Neural progenitor cell (in vitro differentiated cells): ENCODE measurements around the gene HAT1. TPM values are rescaled to one million over a fixed set of nuclear protein-coding genes. Genes with fewer than 3 reads are reported as not detected.

Source experiments
- DNase-seq: peaks from one replicate; pipeline ENCODE4 v3.0.0-alpha.2; 2016; ENCODE audit warnings: low spot score
- H2AFZ ChIP-seq: fragments of 200-600 bp; sonication (generic); replicated peaks from 2 replicates; pipeline ENCODE4 v1.6.1; 2016; ENCODE audit warnings: antibody characterized with exemption
- H3F3A ChIP-seq: fragments of 200-600 bp; sonication (generic); 2 replicates; pipeline ENCODE4 v1.6.1; 2016; ENCODE audit warnings: antibody characterized with exemption, low read depth
- H3K27ac ChIP-seq: fragments of 200-600 bp; sonication (generic); 2 replicates; pipeline ENCODE4 v1.5.1; 2016; ENCODE audit warnings: mild to moderate bottlenecking
- H3K27me3 ChIP-seq: fragments of 200-600 bp; sonication (generic); 2 replicates; pipeline ENCODE4 v1.6.1; 2016; ENCODE audit warnings: mild to moderate bottlenecking, moderate library complexity
- H3K36me3 ChIP-seq: fragments of 200-600 bp; sonication (generic); 2 replicates; pipeline ENCODE4 v1.5.1; 2016
- H3K4me1 ChIP-seq: fragments of 200-600 bp; sonication (generic); 2 replicates; pipeline ENCODE4 v1.6.1; 2016; ENCODE audit warnings: mixed run types
- H3K4me2 ChIP-seq: fragments of 200-600 bp; sonication (generic); 2 replicates; pipeline ENCODE4 v1.6.1; 2016
- H3K4me3 ChIP-seq: fragments of 200-600 bp; sonication (generic); 2 replicates; pipeline ENCODE4 v1.5.1; 2016
- H3K79me2 ChIP-seq: fragments of 200-600 bp; sonication (generic); 2 replicates; pipeline ENCODE4 v1.6.1; 2016; ENCODE audit warnings: low read depth
- H3K9ac ChIP-seq: fragments of 200-600 bp; sonication (generic); 2 replicates; pipeline ENCODE4 v1.6.1; 2016
- H3K9me3 ChIP-seq: fragments of 200-600 bp; sonication (generic); 2 replicates; pipeline ENCODE4 v1.5.1; 2016; ENCODE audit warnings: low read depth
- H4K20me1 ChIP-seq: fragments of 200-600 bp; sonication (generic); 2 replicates; pipeline ENCODE4 v1.6.1; 2016; ENCODE audit warnings: low read depth
- H3K27ac Mint-ChIP-seq: 3 replicates; pipeline ENCODE4 v1.8.0; 2021; ENCODE audit warnings: mixed read lengths
- H3K27me3 Mint-ChIP-seq: 2 replicates; pipeline ENCODE4 v1.8.0; 2022; ENCODE audit warnings: low read depth, mild to moderate bottlenecking, inconsistent platforms, moderate library complexity, mixed read lengths; ENCODE audit not compliant: insufficient read depth
- H3K36me3 Mint-ChIP-seq: 3 replicates; pipeline ENCODE4 v1.8.0; 2021; ENCODE audit warnings: mixed read lengths
- H3K4me1 Mint-ChIP-seq: 3 replicates; pipeline ENCODE4 v1.8.0; 2021; ENCODE audit warnings: mixed read lengths
- H3K4me3 Mint-ChIP-seq: 3 replicates; pipeline ENCODE4 v1.8.0; 2021; ENCODE audit warnings: mild to moderate bottlenecking, moderate library complexity, mixed read lengths
- H3K9me3 Mint-ChIP-seq: 3 replicates; pipeline ENCODE4 v1.8.0; 2020; ENCODE audit warnings: mixed read lengths
- EZH2 ChIP-seq: fragments of 200-600 bp; sonication (generic); IDR thresholded peaks from 2 replicates; pipeline ENCODE4 v1.6.1; 2017; ENCODE audit warnings: antibody characterized with exemption, mild to moderate bottlenecking, moderate library complexity
- EZH2phosphoT487 ChIP-seq: fragments of 200-600 bp; sonication (generic); IDR thresholded peaks from 2 replicates; pipeline ENCODE4 v1.6.1; 2017; ENCODE audit warnings: antibody characterized with exemption
- total RNA-seq: library from RNA; depleted of rRNA; stranded (reverse); fragments of >200 nt; gene quantifications from 2 replicates; pipeline ENCODE4 v1.2.3, GENCODE V29; 2015; ENCODE audit warnings: low replicate concordance
- TF ChIP-seq, protein P1 (sequence below): fragments of 200-600 bp; sonication (generic); IDR thresholded peaks from 2 replicates; pipeline ENCODE4 v1.5.1; 2017; ENCODE audit warnings: antibody characterized with exemption, mild to moderate bottlenecking

HAT1 gene
- total RNA-seq, 1 donor from 2014 or later = 109 TPM

DNA sequence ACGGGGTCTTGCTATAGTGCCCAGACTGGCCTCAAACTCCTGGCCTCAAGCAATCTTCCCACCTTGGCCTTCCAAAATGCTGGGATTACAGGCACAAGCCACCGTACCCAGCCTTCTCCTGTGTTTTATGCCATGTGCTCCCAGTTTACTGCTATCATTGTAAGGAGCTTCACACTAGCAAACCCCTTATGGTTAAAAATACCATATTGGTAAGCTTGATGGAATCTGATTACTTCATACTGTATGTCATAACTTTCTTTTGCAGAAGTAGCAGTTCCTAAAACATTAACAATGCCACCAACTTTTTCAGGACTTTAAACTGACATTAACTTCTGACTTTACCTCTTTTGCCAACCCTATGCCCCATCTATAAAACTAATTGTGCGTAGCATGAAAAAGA, 36.2 kb downstream of the HAT1 start:
- Histone ChIP-seq H3K4me1 (peaks cover 5% of the 10 kb centered on the region), H4K20me1 (no peaks in the 10 kb centered on the region), H3K9ac (no peak overlapping the region), H3K27ac (no peak overlapping the region), H2AFZ (no peak overlapping the region), H3K4me3 (no peak overlapping the region), H3K79me2 (peaks cover 6% of the 10 kb centered on the region), H3K9me3 (no peaks in the 10 kb centered on the region), H3F3A (peaks cover 28% of the 10 kb centered on the region), H3K4me2 (no peak overlapping the region), H3K27me3 (no peaks in the 10 kb centered on the region), H3K36me3 (no peaks in the 10 kb centered on the region)
- DNase-seq = no peak
- Mint-ChIP-seq H3K9me3 (no peaks in the 10 kb centered on the region), H3K27ac (no peak overlapping the region), H3K4me3 (no peak overlapping the region), H3K36me3 (peaks cover 15% of the 10 kb centered on the region), H3K4me1 (no peaks in the 10 kb centered on the region), H3K27me3 (no peaks in the 10 kb centered on the region)
- TF ChIP-seq EZH2 (no peak), EZH2phosphoT487 (no peak)
- TF ChIP-seq, protein P1, sequence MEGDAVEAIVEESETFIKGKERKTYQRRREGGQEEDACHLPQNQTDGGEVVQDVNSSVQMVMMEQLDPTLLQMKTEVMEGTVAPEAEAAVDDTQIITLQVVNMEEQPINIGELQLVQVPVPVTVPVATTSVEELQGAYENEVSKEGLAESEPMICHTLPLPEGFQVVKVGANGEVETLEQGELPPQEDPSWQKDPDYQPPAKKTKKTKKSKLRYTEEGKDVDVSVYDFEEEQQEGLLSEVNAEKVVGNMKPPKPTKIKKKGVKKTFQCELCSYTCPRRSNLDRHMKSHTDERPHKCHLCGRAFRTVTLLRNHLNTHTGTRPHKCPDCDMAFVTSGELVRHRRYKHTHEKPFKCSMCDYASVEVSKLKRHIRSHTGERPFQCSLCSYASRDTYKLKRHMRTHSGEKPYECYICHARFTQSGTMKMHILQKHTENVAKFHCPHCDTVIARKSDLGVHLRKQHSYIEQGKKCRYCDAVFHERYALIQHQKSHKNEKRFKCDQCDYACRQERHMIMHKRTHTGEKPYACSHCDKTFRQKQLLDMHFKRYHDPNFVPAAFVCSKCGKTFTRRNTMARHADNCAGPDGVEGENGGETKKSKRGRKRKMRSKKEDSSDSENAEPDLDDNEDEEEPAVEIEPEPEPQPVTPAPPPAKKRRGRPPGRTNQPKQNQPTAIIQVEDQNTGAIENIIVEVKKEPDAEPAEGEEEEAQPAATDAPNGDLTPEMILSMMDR = no peak

DNA sequence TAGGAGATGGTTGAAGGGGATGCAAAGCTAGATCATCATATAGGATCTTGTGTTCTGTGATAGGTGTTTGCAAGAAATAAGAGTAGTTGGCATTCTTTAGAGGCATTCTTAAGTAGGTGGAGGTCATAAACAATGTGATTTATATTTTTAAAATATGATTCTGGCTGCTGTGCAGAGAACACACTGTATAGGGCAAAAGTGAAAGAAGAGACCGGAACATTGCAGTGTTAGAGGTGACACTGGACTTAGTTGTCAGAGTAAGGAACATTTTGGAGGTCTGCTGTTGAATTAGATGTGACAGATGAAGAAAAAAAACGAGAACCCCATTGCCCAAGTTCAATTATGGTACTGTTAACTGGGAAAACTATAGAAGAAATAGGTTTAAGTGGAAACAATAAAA, 37.7 kb downstream of the HAT1 start:
- H3K4me1 ChIP-seq = peaks cover 20% of the 10 kb centered on the region
- H3K9ac ChIP-seq = no peak overlapping the region
- no peak overlapping the region for H3K27ac Mint-ChIP-seq
- H3K36me3 ChIP-seq = no peaks in the 10 kb centered on the region
- peaks cover 7% of the 10 kb centered on the region for H3K36me3 Mint-ChIP-seq
- H3K27me3 ChIP-seq = no peaks in the 10 kb centered on the region
- no peak overlapping the region for H3K27ac ChIP-seq
- no peak overlapping the region for H3K4me2 ChIP-seq
- H3K4me1 Mint-ChIP-seq = no peaks in the 10 kb centered on the region
- H2AFZ ChIP-seq = no peak overlapping the region
- no peak for DNase-seq
- no peak overlapping the region for H3K4me3 Mint-ChIP-seq
- H3F3A ChIP-seq = peaks cover 31% of the 10 kb centered on the region
- H3K4me3 ChIP-seq = no peak overlapping the region
- H3K27me3 Mint-ChIP-seq = no peaks in the 10 kb centered on the region
- no peaks in the 10 kb centered on the region for H4K20me1 ChIP-seq
- peaks cover 8% of the 10 kb centered on the region for H3K79me2 ChIP-seq
- no peaks in the 10 kb centered on the region for H3K9me3 Mint-ChIP-seq
- no peak for TF ChIP-seq EZH2phosphoT487
- TF ChIP-seq EZH2 = no peak
- TF ChIP-seq, protein P1 = no peak
- H3K9me3 ChIP-seq = no peaks in the 10 kb centered on the region

DNA sequence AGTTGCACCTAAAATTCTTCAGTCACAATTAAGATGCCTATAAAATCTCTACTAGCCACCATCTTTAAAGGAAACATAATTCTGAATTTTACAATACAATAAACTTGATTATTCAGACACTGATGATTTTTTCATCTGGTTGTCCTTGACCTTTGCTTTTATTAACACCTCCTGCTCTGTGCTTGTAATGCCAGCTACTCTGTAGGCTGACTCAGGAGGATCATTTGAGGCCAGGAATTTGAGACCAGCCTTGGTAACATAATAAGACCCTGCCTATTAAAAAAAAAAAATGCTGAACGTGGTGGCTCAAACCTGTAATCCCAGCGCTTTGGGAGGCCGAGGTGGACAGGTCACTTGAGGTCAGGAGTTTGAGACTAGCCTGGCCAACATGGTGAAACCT, 38.3 kb downstream of the HAT1 start:
- no peaks in the 10 kb centered on the region for H3K4me1 Mint-ChIP-seq
- Histone ChIP-seq H3K4me2 (no peak overlapping the region), H3K9me3 (no peaks in the 10 kb centered on the region), H3K79me2 (peaks cover 9% of the 10 kb centered on the region), H4K20me1 (no peaks in the 10 kb centered on the region), H3K4me1 (peaks cover 26% of the 10 kb centered on the region), H3K4me3 (no peak overlapping the region), H3K36me3 (no peaks in the 10 kb centered on the region), H3F3A (peaks cover 32% of the 10 kb centered on the region), H3K27ac (no peak overlapping the region), H3K27me3 (no peaks in the 10 kb centered on the region), H2AFZ (no peak overlapping the region), H3K9ac (no peak overlapping the region)
- no peak overlapping the region for H3K4me3 Mint-ChIP-seq
- TF ChIP-seq, protein P1 = no peak
- TF ChIP-seq EZH2 (no peak), EZH2phosphoT487 (no peak)
- no peaks in the 10 kb centered on the region for H3K27me3 Mint-ChIP-seq
- peaks cover 5% of the 10 kb centered on the region for H3K36me3 Mint-ChIP-seq
- H3K9me3 Mint-ChIP-seq = no peaks in the 10 kb centered on the region
- H3K27ac Mint-ChIP-seq = no peak overlapping the region
- no peak for DNase-seq

DNA sequence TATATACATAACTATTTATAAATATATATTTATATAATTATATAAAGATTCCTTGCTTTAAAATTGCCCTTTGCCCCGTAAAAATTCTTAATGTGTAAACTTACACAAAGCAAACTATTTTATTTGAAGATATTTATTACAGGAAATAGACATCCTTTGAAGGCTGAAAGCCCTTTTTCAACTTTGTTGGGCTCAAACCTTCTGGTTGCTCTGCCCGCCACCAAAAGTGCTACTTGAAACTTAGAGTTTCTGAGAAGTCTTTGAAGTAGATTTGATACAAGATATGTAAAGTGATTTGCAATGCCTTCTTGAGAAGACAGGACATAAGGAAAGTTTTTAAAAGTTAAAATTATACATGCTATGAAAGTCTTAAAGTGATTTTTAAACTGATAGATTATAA, 40.9 kb downstream of the HAT1 start:
- H3K9me3 ChIP-seq = no peaks in the 10 kb centered on the region
- peaks cover 11% of the 10 kb centered on the region for H3K36me3 Mint-ChIP-seq

More for the DNA sequence above, 40.9 kb downstream of the HAT1 start:
- Histone ChIP-seq H3K4me3 (no peak overlapping the region), H3K79me2 (peaks cover 9% of the 10 kb centered on the region), H3K36me3 (peaks cover 8% of the 10 kb centered on the region), H3K4me2 (peak overlapping the region; percentile 37), H3K9ac (no peak overlapping the region), H3K27ac (no peak overlapping the region), H3F3A (peaks cover 42% of the 10 kb centered on the region), H3K4me1 (peaks cover 45% of the 10 kb centered on the region), H3K27me3 (no peaks in the 10 kb centered on the region), H2AFZ (no peak overlapping the region), H4K20me1 (no peaks in the 10 kb centered on the region)
- no peak overlapping the region for H3K4me3 Mint-ChIP-seq
- TF ChIP-seq EZH2phosphoT487 (no peak), EZH2 (no peak)
- TF ChIP-seq, protein P1 = no peak
- DNase-seq = peak; percentile 6
- H3K4me1 Mint-ChIP-seq = no peaks in the 10 kb centered on the region
- H3K27me3 Mint-ChIP-seq = no peaks in the 10 kb centered on the region
- H3K27ac Mint-ChIP-seq = no peak overlapping the region
- no peaks in the 10 kb centered on the region for H3K9me3 Mint-ChIP-seq
